Tibial nerve (tissue), 3 donors: Measurements from ENCODE around the gene DIAPH1.

Experiments
- POLR2A ChIP-seq, 2 donors: fragments of 450-650 bp; IDR thresholded peaks; one replicate each; pipeline ENCODE4 v1.6.1; 2017; ENCODE audit warnings: antibody characterized with exemption in 2 of 2, mild to moderate bottlenecking in 2 of 2, moderate library complexity in 2 of 2
- TF ChIP-seq, protein P1 (sequence below), 5 experiments: fragments of 200-600 bp in 3 of 5; fragments of 450-650 bp in 2 of 5; sonication (generic) in 3 of 5; IDR thresholded peaks; one replicate each; pipeline ENCODE4 v1.5.1; 2016 to 2019; ENCODE audit warnings: antibody characterized with exemption in 5 of 5, mild to moderate bottlenecking in 3 of 5, moderate library complexity in 2 of 5

GRCh38 chr5:141649972-141650371 lies 31.2 kb upstream of the DIAPH1 start:
- TF ChIP-seq POLR2A (IDR thresholded peaks at IDR 0.05) = no peak
- TF ChIP-seq, protein P1, sequence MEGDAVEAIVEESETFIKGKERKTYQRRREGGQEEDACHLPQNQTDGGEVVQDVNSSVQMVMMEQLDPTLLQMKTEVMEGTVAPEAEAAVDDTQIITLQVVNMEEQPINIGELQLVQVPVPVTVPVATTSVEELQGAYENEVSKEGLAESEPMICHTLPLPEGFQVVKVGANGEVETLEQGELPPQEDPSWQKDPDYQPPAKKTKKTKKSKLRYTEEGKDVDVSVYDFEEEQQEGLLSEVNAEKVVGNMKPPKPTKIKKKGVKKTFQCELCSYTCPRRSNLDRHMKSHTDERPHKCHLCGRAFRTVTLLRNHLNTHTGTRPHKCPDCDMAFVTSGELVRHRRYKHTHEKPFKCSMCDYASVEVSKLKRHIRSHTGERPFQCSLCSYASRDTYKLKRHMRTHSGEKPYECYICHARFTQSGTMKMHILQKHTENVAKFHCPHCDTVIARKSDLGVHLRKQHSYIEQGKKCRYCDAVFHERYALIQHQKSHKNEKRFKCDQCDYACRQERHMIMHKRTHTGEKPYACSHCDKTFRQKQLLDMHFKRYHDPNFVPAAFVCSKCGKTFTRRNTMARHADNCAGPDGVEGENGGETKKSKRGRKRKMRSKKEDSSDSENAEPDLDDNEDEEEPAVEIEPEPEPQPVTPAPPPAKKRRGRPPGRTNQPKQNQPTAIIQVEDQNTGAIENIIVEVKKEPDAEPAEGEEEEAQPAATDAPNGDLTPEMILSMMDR (IDR thresholded peaks at IDR 0.05) = no peak
